HEK293 (cell line): ENCODE measurements around the gene TRIM13.
A peak's percentile ranks its signal among the peaks of the same experiment; 100 is the strongest.

Source experiments
- ELK4 ChIP-seq: IDR thresholded peaks from 2 replicates; pipeline ENCODE4 v1.6.1; 2011; ENCODE audit warnings: mild to moderate bottlenecking, low read depth, low read length, borderline replicate concordance
- GLI2 ChIP-seq: fragments of 450-650 bp; formaldehyde crosslinking; IDR thresholded peaks from 2 replicates; pipeline ENCODE4; 2017; ENCODE audit warnings: missing biosample characterization, missing genetic modification characterization, low read depth, borderline replicate concordance
- GLIS2 ChIP-seq: fragments of 450-650 bp; formaldehyde crosslinking; IDR thresholded peaks from 2 replicates; pipeline ENCODE4 v1.5.1; 2016; ENCODE audit warnings: missing biosample characterization, missing genetic modification characterization
- HOXC10 ChIP-seq: sonication (generic); formaldehyde crosslinking; IDR thresholded peaks from 2 replicates; pipeline ENCODE4 v1.8.1; 2023; ENCODE audit warnings: mild to moderate bottlenecking, missing genetic modification reagents
- KLF16 ChIP-seq: fragments of 450-650 bp; formaldehyde crosslinking; IDR thresholded peaks from 2 replicates; pipeline ENCODE4 v1.5.1; 2017; ENCODE audit warnings: missing biosample characterization, missing genetic modification characterization
- KLF8 ChIP-seq: fragments of 450-650 bp; formaldehyde crosslinking; IDR thresholded peaks from 2 replicates; pipeline ENCODE4 v1.5.1; 2016; ENCODE audit warnings: missing biosample characterization, missing genetic modification characterization
- MEIS1 ChIP-seq: sonication (generic); formaldehyde crosslinking; IDR thresholded peaks from 2 replicates; pipeline ENCODE4 v1.8.1; 2022; ENCODE audit warnings: missing genetic modification reagents, mild to moderate bottlenecking, borderline replicate concordance
- PRDM1 ChIP-seq: fragments of 450-650 bp; formaldehyde crosslinking; IDR thresholded peaks from 2 replicates; pipeline ENCODE4; 2016; ENCODE audit warnings: missing biosample characterization, missing genetic modification characterization
- PRDM6 ChIP-seq: fragments of 450-650 bp; formaldehyde crosslinking; IDR thresholded peaks from 2 replicates; pipeline ENCODE4 v1.5.1; 2017; ENCODE audit warnings: missing biosample characterization, missing genetic modification characterization
- RBAK ChIP-seq: fragments of 450-650 bp; formaldehyde crosslinking; IDR thresholded peaks from 2 replicates; pipeline ENCODE4 v1.5.1; 2016; ENCODE audit warnings: missing biosample characterization, missing genetic modification characterization
- SALL2 ChIP-seq: fragments of 450-650 bp; formaldehyde crosslinking; IDR thresholded peaks from 2 replicates; pipeline ENCODE4 v1.5.0; 2017; ENCODE audit warnings: missing biosample characterization, mild to moderate bottlenecking, missing genetic modification characterization, borderline replicate concordance
- TCF7L2 ChIP-seq: IDR thresholded peaks from 2 replicates; pipeline ENCODE4 v1.6.1; 2011; ENCODE audit warnings: low read depth, mild to moderate bottlenecking, inconsistent platforms, low read length, moderate library complexity, borderline replicate concordance
- ZBTB8A ChIP-seq: fragments of 450-650 bp; formaldehyde crosslinking; IDR thresholded peaks from 2 replicates; pipeline ENCODE4 v1.5.1; 2016; ENCODE audit warnings: missing biosample characterization, missing genetic modification characterization
- ZEB2 ChIP-seq: fragments of 450-650 bp; formaldehyde crosslinking; IDR thresholded peaks from 2 replicates; pipeline ENCODE4 v1.5.1; 2016; ENCODE audit warnings: missing biosample characterization, missing genetic modification characterization
- ZIC2 ChIP-seq: fragments of 450-650 bp; formaldehyde crosslinking; IDR thresholded peaks from 2 replicates; pipeline ENCODE4 v1.5.1; 2016; ENCODE audit warnings: missing biosample characterization, missing genetic modification characterization
- ZNF112 ChIP-seq: fragments of 450-650 bp; formaldehyde crosslinking; IDR thresholded peaks from 2 replicates; pipeline ENCODE4 v1.5.0; 2017; ENCODE audit warnings: missing biosample characterization, missing genetic modification characterization
- ZNF133 ChIP-seq: fragments of 450-650 bp; formaldehyde crosslinking; IDR thresholded peaks from 2 replicates; pipeline ENCODE4 v1.5.1; 2016; ENCODE audit warnings: missing biosample characterization, missing genetic modification characterization
- ZNF146 ChIP-seq: fragments of 450-650 bp; formaldehyde crosslinking; IDR thresholded peaks from 2 replicates; pipeline ENCODE4 v1.5.1; 2016; ENCODE audit warnings: missing biosample characterization, missing genetic modification characterization
- ZNF175 ChIP-seq: fragments of 450-650 bp; formaldehyde crosslinking; IDR thresholded peaks from 2 replicates; pipeline ENCODE4 v1.5.1; 2016; ENCODE audit warnings: missing biosample characterization, missing genetic modification characterization
- ZNF18 ChIP-seq: fragments of 450-650 bp; formaldehyde crosslinking; IDR thresholded peaks from 2 replicates; pipeline ENCODE4 v1.5.1; 2016; ENCODE audit warnings: missing biosample characterization, missing genetic modification characterization
- ZNF19 ChIP-seq: fragments of 450-650 bp; formaldehyde crosslinking; IDR thresholded peaks from 2 replicates; pipeline ENCODE4; 2016; ENCODE audit warnings: missing biosample characterization, missing genetic modification characterization, low read depth
- ZNF24 ChIP-seq: fragments of 450-650 bp; formaldehyde crosslinking; IDR thresholded peaks from 2 replicates; pipeline ENCODE4 v1.5.1; 2016; ENCODE audit warnings: missing biosample characterization, missing genetic modification characterization
- ZNF274 ChIP-seq, 2 experiments: fragments of 200-500 bp in 1 of 2; fragments of 450-650 bp in 1 of 2; sonication (Bioruptor generic) in 1 of 2; formaldehyde crosslinking in 1 of 2; IDR thresholded peaks; 2 replicates each; pipeline versions ENCODE4 v1.5.1 to v1.6.1; 2014 to 2016; ENCODE audit warnings: borderline replicate concordance in 1 of 2, inconsistent platforms in 1 of 2, low read length in 1 of 2, missing biosample characterization in 1 of 2, missing genetic modification characterization in 1 of 2
- ZNF302 ChIP-seq: fragments of 450-650 bp; formaldehyde crosslinking; IDR thresholded peaks from 2 replicates; pipeline ENCODE4 v1.5.1; 2016; ENCODE audit warnings: missing biosample characterization, missing genetic modification characterization, low read depth
- ZNF324 ChIP-seq: fragments of 450-650 bp; formaldehyde crosslinking; IDR thresholded peaks from 2 replicates; pipeline ENCODE4 v1.5.1; 2016; ENCODE audit warnings: missing biosample characterization, missing genetic modification characterization
- ZNF37A ChIP-seq: fragments of 450-650 bp; IDR thresholded peaks from 2 replicates; pipeline ENCODE4 v1.5.1; 2018; ENCODE audit warnings: missing biosample characterization, missing genetic modification characterization
- ZNF394 ChIP-seq: fragments of 450-650 bp; formaldehyde crosslinking; IDR thresholded peaks from 2 replicates; pipeline ENCODE4 v1.5.1; 2016; ENCODE audit warnings: missing biosample characterization, missing genetic modification characterization, mild to moderate bottlenecking, moderate library complexity, borderline replicate concordance
- ZNF488 ChIP-seq: fragments of 450-650 bp; formaldehyde crosslinking; IDR thresholded peaks from 2 replicates; pipeline ENCODE4 v1.5.1; 2016; ENCODE audit warnings: missing biosample characterization, missing genetic modification characterization
- ZNF501 ChIP-seq: fragments of 450-650 bp; formaldehyde crosslinking; IDR thresholded peaks from 2 replicates; pipeline ENCODE4 v1.5.1; 2016; ENCODE audit warnings: missing biosample characterization, missing genetic modification characterization
- ZNF513 ChIP-seq: fragments of 450-650 bp; IDR thresholded peaks from 2 replicates; pipeline ENCODE4 v1.5.1; 2018; ENCODE audit warnings: missing biosample characterization, missing genetic modification characterization
- ZNF530 ChIP-seq: fragments of 450-650 bp; formaldehyde crosslinking; IDR thresholded peaks from 2 replicates; pipeline ENCODE4 v1.5.1; 2016; ENCODE audit warnings: low read depth, missing biosample characterization, missing genetic modification characterization
- ZNF549 ChIP-seq: fragments of 450-650 bp; IDR thresholded peaks from 2 replicates; pipeline ENCODE4 v1.5.1; 2018; ENCODE audit warnings: missing biosample characterization, missing genetic modification characterization, mild to moderate bottlenecking, inconsistent platforms, moderate library complexity
- ZNF654 ChIP-seq: fragments of 450-650 bp; formaldehyde crosslinking; IDR thresholded peaks from 2 replicates; pipeline ENCODE4 v1.5.1; 2016; ENCODE audit warnings: low read depth, missing biosample characterization, missing genetic modification characterization
- ZNF747 ChIP-seq: fragments of 450-650 bp; formaldehyde crosslinking; IDR thresholded peaks from 2 replicates; pipeline ENCODE4 v1.5.1; 2016; ENCODE audit warnings: missing biosample characterization, missing genetic modification characterization

Gene TRIM13

GRCh38 chr13:49996951-49997895 lies at the start of gene TRIM13 (continued):
- TF ChIP-seq ZNF747 (tag by site-specific recombination) (no peak), TCF7L2 (no peak), GLI2 (no peak), ELK4 (no peak), RBAK (tag by site-specific recombination) (no peak), ZIC2 (peak; percentile 51), PRDM6 (tag by site-specific recombination) (no peak), ZBTB8A (tag by site-specific recombination) (peak; percentile 63), MEIS1 (CRISPR knock-in tag) (no peak), SALL2 (tag by site-specific recombination) (no peak), ZNF133 (tag by site-specific recombination) (no peak), ZNF513 (no peak), ZNF146 (tag by site-specific recombination) (no peak), ZNF394 (tag by site-specific recombination) (peak; percentile 84), ZNF501 (peak; percentile 93; the same call in 1 of the 2 replicates), PRDM1 (tag by site-specific recombination) (no peak), ZNF175 (tag by site-specific recombination) (no peak), ZNF37A (tag by site-specific recombination) (no peak), ZNF112 (tag by site-specific recombination) (no peak), GLIS2 (tag by site-specific recombination) (0 out of 2 replicates have a peak, but pooled peaks have one; percentile 12), ZNF549 (tag by site-specific recombination) (no peak), HOXC10 (CRISPR knock-in tag) (no peak), ZNF302 (tag by site-specific recombination) (no peak), ZNF488 (tag by site-specific recombination) (no peak), ZNF654 (tag by site-specific recombination) (peak; percentile 25; the same call in 1 of the 2 replicates), ZNF19 (no peak), ZNF18 (tag by site-specific recombination) (peak; percentile 28; the same call in 1 of the 2 replicates), KLF8 (tag by site-specific recombination) (peak; percentile 22; the same call in 1 of the 2 replicates), ZEB2 (tag by site-specific recombination) (peak; percentile 78), ZNF324 (tag by site-specific recombination) (peak; percentile 82), ZNF530 (tag by site-specific recombination) (no peak), ZNF24 (peak; percentile 57; the same call in 1 of the 2 replicates), ZNF274 (IDR thresholded peaks at IDR 0.05; ENCODE audit: low read length) (no peak), ZNF274 (tag by site-specific recombination; IDR thresholded peaks at IDR 0.05; ENCODE audit: borderline replicate concordance) (no peak), KLF16 (tag by site-specific recombination) (0 out of 2 replicates have a peak, but pooled peaks have one; percentile 18)
